ENCODE measurements around the gene FGFR3.
A peak's percentile ranks its signal among the peaks of the same experiment; 100 is the strongest.

Gene FGFR3

DNA sequence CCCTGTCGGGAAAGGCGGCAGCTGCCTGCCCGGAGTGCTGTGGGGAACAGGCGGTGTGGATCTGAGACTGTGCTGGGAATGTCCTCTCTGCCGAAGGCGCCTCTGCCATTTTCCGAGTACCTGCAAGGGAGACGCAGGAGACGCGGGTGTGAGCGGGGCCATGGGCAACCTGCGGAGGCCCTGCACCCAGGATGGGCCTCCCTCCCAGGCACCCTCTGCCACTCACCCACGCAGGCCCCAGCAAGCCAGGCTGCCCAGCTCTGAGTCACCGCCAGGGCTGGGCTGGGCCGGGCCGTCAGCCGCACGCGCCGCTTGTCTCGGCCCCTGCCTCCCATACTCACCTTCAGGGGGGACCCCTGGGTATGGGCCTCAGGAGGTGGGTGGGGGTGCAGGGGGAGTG lies 3.5 kb upstream of the FGFR3 start:
- DNase-seq, result no peak

DNA sequence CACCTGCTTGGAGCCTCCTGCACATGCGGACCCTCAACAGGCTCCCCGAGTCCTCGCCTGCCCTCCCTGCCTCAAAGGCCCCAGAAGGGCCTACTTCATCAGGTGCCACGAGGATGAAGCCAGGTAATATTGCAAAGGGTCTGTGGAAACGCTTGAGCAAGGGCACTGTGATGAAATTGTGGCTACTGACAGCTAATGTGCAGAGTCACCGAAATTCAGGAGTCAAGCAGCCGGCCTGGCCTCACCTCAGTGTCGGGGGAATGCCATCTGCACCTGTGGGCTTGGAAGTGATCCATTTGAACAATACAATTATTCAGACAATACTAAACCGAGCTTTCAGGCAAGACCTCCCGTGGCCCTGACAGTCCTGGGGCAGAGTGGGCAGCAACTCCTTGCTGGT lies 3.1 kb upstream of the FGFR3 start:
- DNase-seq, result peak; percentile 82

DNA sequence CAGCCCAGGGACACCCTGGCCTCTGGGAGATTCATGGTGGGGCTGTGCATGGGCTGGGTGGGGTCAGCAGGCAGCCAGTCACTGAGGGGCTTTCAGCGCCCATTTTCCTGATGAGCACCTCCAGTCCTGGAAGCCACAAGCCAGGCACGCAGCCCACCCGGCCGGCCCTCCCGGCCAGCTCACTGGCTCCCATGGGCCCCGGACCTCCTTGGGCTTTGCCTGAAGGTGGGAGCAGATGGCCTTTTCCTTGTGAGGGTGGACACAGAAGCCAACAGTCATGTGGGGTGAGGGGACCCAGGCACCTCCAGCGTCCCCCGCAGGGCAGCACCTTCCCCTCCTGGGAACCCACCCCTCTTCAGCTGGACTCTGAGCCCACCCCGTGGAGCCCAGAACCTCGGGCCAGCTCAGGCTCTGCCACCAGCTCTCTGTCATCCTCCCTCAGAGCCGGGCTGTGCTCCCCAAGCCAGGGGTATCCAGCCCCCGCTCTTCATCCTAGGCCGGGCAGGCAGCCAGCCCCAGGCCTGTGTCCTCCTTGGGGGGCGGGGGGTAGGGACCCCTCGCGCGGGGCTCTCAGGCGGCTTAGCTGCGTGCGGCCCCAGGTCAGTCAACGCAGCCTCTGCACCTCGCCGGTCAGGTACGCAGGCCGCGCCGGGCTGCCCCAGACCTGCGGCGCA lies 798 bp upstream of the FGFR3 start:
- no peak for DNase-seq

DNA sequence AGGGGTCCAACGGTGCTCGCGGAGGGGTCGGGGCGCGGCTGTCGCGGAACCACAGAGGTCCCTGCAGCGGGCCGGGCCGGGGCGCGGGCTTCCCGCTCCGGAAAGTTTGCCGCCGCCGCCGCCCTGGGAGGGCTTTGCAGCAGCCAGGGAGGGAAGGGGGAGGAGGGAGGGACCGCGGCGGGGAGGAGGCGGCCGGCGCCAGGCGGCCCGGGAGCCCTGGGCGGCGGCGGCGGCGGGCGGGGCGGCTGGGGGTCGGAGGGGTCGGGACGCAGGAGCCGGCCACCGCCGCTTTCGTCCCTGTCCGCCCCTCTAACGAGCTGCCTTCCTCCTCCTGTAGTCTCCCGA lies 375 bp downstream of the FGFR3 start:
- DNase-seq, result no peak

DNA sequence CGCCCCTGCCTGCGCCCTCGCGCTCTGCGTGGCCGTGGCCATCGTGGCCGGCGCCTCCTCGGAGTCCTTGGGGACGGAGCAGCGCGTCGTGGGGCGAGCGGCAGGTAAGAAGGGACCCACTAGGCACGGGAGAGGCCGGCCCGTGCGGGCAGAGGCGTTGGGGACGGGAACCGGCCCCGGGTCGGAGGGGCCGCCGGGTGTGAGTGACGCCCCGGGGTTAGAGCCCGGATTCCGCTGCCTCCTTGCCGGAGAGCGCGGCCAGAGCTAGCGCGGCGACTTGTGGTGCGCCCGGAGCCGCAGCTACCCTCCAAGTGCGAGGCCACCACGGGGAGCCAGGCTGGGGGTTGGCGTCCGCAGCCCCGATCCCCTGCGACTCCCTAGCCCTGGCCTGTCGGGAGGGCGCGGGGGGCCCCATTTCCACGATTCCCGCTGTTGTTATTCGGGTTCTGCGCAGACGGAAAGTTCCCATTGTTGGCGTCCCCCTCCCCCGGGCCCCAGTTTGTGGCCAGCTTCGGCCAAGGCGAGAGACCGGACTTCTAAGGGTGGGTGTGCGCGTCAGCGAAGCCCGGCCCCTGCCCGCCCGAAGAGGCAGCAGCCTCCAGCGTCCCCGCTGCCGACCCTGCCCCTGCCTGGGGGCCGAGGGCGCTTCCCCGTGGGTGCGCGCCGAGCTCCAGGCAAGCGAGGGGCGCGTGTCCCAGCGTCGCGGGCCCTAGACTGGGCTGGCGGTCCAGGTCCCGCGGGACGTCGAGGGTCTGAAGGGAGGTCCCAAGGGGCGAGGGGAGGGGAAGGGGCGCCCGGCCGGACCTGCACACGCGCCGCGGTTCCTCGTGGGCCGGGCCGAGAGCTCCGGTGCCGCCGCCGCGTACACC lies 1.1 kb downstream of the FGFR3 start:
- no peak for DNase-seq

DNA sequence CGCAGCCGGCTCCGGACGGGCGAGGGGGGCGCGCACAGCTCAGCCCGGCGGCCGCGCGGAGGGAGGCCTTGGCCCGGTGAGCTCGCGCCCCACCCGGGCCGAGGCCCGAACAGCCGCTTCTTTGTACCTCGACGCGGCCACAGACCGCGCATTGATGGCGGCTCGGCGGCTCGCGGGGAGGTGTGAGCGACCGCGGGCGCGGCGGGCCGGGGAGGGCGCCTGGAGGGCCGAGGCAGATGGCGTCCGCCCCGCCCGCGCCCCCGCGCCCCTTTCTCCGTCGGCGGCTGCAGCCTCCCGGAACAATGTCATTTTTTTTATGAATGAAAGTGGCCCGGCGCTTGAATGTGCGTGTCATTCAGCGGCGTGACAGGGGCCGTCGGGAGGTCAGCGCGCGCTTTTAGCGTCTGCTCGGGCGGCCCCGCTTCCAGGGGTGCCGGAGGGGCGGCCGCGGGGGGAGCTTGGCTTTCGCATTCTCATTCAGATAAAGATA lies 1.8 kb downstream of the FGFR3 start:
- no peak for DNase-seq

DNA sequence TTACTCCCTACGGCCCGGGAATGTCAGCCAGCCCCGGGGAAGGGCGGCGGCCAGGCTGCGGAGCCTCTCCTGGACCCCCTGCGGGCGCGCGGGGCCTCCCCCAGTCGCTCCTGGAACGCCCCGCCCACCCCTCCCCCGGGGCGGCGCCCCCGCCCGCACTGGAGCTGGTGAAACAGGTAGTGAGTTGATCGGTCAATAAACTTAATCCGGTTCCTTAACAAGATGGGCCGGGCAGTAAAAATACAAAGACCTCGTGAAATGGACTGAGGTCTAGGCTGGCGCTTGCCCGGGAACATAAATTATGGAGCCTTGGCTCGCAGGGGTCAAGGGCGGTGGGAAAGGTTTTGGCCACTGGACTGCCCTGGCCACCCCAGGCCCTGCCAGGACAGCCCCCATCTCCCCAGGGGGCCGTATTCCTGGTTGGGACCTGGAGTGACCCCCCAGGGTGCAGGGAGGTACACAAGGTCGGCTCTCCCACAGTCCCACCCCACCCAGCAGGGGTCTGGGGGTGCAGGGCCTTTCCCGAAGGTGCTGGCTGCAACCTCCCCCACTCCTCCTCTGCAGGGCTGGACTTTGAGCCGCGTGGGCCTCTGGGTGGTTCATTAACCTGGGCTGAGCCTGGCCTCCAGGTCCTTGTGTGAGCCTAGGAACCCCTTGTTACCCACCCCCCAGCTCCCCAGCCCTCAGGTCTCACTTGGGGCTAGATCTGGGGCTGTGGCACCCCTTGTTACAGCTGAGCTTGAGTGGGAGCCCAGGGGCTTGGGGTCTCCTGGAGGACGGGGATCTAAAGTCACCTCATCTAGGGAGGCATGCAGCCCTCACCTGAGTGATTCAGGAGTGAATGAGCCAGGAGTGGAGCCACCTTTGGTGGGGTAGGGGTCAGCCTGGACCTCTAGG lies 2.5 kb downstream of the FGFR3 start:
- DNase-seq, result no peak

DNA sequence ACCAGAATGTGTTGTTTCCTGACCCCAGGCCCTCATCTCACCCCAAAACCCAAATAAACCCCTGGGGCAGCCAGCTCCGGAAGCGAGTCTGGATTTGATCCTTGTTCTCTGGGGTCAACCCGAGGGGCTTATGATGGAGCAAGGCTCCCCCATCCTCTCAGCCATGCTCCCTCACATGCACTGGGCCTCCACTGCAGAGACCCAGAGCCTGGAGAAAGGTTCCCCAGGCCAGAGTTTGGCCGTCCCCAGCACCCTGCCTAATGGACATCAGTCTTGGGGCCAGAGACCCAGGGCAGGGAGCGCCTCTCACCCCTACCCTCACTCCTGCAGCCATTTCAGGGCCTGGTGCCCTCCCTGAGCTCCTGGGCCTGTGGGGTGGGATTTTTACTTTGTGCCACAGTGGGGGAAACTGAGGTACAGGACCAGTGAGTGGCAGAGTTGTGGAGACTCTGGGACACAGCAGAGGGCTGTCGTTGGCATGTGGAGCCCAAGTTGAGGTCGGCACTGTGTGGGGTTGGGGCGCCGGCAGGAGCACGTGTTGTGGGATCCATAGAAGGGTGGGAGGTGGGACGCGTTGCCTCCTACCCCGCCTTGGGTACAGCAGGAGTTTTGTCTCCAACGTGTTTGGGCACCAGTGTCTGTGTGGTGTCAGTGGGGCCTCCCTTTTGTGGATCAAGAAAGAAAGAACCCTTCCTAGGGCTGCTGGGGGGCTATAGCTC lies 3.6 kb downstream of the FGFR3 start:
- no peak for DNase-seq

DNA sequence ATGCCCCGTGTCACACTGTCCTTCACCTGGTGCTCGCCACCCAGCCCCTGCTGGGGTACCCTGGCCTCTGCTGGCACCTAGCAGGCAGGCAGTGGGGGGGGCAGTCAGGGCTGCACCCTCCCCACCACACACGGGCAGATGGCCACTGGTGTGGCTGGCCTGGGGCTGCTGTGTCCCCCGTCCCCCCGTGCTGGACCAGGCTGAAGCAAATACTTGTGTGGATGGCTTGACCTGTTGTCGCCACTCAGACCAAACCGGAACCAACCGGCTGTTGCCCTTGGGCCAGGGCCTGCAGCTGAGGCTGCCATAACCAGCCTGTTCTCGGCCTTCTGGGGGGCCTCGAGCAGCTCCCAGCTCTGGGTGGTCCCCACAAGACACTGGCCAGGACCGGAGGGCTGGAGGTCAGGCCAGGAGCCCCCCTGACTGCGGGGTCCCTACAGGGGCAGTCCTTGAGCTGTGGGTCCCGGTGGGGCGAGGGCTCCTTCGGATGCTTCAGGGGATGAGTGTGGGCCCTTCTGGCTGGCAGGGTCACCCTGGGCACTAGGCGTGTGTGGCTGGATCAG lies 4.3 kb downstream of the FGFR3 start:
- DNase-seq, result no peak

DNA sequence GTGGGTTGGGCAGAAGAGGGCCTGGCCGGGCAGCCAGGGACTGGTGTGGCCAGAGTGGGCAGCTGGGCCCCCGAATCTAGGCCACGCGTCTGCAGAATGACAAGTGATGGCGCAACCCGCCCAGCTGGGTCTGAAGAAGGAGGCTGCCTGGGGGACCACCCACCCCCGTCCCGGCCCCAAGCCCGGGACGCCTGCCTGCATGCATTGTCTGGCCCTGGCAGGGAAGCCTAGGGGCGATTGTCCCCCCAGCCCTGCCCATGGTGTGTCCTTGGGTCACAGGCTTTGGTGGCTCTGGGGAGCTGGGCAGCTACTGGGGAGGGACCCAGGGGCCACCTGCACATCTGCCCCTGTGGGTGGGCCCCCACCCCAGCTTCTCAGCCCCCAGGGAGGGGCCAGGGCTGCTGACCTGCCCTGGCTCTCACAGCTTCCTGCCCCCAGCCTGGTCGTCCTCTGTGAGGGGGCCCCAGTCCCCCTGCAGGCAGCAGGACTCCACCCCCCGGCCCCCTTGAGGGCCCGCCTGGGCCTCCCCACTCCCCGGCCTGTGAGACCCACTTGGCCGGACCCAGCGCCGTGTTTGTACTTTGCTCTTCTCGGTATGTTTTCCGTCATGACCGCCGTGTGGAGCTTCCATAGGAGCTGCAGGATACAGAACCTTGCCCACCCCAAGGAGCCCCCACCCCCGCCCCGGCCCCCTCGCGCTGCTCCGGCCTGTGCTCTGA lies 4.9 kb downstream of the FGFR3 start:
- no peak for DNase-seq

DNA sequence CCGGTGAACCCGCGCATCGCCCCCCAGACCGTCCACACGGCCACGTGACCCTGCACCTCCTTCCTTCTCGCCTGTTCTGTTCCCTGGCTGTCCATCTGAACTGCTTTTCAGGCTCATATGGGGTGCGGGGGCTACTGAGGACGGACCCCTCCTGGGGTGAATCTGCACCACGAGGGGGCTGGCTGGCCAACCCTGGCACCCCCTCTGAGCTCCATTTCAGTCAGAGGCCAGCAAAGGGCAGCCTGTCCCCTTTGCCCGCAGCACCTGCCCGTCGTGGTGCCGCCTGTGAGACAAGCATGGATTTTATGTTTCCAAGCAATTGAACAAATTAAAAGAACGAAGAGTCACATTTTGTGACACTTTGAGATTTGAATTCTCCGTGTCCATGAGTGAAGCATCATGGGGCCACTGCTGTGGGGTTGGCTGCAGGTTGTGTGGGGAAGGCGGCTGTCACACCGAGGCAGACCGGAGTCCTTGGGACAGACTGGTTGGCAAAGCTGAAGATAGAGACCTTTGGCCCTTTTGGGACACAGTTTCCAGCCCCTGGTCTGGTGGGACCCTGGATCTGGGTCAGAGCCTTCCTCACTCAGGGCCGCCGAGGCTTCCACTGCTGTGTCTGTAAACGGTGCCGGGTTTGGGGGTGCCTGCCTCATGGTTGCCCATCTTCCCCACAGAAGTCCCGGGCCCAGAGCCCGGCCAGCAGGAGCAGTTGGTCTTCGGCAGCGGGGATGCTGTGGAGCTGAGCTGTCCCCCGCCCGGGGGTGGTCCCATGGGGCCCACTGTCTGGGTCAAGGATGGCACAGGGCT lies 5.7 kb downstream of the FGFR3 start:
- DNase-seq, result no peak

DNA sequence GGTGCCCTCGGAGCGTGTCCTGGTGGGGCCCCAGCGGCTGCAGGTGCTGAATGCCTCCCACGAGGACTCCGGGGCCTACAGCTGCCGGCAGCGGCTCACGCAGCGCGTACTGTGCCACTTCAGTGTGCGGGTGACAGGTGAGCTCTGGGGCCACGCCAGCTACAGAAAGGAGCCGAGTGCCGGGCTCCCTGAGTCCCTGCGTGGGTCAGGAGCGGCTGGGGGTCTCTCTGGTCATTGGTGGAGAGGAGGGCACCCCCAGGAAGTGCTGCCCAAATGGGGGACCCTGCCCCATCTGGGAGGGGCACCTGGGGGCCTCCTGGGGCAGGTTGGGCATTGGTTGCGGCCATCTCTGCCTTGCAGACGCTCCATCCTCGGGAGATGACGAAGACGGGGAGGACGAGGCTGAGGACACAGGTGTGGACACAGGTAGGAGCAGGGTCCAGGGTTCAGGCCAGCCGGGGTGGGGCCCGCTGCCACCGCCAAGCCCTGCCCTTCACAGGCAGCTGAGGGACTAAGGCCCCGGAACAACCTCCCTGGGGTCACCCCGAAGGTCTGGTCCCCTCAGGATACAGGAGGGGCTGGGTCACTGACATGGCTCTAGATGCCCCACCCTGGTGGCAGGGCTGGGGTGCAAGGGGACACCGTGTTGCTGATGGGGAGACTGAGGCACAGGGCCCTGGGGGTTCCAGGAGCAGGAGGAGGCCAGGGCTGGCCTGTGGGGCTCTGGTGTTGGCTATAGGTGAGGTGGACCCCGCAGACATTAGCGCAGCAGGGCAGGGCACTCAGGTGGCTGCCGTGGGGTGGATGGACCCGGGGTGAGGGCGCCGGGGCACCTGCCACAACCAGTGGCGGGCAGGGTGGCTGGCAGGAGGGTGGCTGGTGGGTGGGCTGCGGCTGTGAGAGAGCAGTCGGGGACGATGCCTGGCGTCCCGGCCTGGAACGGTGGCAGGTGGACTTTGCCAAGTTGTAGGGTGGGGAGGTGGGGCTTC lies 6.6 kb downstream of the FGFR3 start:
- no peak for DNase-seq

DNA sequence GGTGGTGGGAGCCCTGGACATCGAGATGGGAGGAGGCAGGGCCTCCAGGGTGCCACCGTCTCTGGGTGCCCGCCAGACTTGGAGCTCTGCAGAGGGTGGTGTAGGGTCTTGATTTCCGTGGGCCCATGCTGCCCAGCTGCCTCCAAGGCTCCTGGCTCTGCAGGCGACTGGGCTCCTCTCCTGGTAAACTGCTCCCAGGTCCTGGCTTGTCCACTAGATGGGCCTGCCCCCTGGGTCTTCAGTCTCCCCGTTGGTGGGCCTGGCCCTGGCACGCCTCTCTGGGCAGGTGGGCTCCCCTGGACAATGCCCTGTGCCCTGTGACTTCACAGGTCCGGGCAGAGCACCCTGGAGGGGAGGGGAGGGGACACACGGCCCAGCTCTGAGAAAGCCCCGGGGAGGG lies 7.7 kb downstream of the FGFR3 start:
- DNase-seq, result no peak

DNA sequence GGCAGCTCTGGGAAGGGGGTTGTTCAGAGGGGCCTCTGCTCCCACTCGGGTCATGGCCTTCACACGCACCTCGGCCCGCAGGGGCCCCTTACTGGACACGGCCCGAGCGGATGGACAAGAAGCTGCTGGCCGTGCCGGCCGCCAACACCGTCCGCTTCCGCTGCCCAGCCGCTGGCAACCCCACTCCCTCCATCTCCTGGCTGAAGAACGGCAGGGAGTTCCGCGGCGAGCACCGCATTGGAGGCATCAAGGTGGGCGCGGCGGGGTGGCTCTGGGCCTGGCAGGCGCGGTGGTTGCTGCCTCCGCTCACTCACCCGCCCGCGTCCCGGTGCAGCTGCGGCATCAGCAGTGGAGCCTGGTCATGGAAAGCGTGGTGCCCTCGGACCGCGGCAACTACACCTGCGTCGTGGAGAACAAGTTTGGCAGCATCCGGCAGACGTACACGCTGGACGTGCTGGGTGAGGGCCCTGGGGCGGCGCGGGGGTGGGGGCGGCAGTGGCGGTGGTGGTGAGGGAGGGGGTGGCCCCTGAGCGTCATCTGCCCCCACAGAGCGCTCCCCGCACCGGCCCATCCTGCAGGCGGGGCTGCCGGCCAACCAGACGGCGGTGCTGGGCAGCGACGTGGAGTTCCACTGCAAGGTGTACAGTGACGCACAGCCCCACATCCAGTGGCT lies 8.3 kb downstream of the FGFR3 start:
- no peak for DNase-seq

DNA sequence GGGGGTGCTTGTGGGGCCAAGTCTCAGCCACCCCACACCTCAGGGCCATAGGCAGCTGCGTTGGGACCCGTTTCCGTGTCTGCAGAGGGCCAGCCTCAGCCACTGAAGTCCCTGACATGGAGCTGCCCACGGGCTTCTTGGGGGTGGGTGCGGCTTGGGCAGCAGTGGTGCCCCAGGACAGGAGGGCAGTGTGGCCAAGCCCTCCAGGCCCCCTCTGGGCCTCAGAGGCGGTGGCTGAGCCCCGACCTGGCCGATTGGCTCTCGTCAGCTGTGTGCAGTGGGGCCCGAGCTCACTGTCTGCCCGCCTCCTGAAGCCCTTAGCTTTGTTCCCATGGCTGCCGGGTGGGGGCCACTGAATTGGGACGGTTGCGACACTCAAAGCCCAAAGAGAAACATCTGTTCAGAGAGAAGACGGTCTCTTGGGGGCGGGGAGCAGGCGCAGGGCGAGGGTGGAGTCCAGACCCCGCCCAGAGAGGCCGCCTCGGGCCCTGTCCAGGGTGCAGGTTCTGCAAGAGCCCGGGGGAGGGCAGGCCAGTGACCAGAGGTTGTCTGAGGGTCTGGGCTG lies 9.1 kb downstream of the FGFR3 start:
- DNase-seq, result no peak

DNA sequence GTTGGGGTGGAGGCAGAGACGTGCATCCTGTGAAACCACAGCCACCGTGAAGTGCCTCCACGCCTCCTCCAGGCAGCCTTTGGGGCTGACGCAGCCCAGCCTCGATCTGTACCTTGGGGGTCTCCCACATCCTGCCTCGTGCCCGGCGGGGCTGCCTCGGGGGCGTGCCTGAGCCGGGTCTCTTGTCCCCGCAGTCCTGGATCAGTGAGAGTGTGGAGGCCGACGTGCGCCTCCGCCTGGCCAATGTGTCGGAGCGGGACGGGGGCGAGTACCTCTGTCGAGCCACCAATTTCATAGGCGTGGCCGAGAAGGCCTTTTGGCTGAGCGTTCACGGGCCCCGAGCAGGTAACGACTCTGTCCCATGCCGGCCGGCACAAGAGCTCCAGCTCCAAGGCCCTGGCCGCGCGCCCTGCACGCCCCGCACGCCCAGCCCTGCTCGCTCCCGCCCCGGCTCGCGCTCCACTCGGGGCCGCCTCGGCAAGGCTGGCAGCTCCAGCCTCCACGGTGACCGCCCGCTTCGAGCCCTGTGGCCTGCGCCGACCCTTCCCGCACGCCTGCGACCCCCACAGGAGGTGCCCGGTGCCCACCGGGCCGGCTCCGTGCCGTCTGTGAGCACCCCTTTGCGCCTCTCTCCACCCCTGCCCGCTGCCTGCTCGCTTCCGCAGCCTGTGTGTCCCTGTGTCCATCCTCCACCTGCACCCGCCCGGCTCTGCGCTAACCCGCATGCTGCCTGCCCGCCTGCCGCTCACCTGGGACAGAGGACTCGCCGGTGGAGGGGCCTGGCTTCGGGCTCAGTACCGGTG lies 9.8 kb downstream of the FGFR3 start:
- no peak for DNase-seq

DNA sequence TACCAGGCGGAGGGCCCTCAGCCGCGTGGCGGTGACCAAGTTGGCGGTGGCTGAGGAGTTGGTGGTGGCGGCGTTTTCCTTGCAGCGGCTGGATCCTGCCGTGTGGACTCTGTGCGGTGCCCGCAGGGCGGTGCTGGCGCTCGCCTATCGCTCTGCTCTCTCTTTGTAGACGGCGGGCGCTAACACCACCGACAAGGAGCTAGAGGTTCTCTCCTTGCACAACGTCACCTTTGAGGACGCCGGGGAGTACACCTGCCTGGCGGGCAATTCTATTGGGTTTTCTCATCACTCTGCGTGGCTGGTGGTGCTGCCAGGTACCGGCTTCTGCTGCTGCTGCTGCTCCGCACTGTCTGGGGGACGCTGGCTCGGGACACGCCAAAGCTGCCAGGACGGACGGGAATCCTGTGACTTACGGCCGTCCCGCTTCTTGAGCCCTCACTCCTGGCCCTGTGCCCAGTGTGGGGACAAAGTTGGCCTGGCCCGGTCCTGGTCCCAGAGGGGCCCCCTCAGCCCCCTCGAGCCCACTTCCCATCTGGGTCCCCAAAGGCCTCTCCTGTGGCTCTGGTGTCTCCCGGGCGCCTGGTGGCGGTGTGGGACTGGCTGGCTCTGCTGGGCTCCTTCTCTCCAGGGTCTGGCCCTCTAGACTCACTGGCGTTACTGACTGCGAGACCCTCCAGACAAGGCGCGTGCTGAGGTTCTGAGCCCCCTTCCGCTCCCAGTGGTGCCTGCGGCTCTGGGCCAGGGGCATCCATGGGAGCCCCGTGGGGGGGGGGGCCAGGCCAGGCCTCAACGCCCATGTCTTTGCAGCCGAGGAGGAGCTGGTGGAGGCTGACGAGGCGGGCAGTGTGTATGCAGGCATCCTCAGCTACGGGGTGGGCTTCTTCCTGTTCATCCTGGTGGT lies 10.7 kb downstream of the FGFR3 start:
- DNase-seq, result no peak

Measured in RPMI8226 (cell line).